ENCODE measurements around the gene DIAPH1.

The DIAPH1 gene

GRCh38 chr5:141477044-141477575, 141.7 kb downstream of the DIAPH1 start:
- no peak for DNase-seq

DNA sequence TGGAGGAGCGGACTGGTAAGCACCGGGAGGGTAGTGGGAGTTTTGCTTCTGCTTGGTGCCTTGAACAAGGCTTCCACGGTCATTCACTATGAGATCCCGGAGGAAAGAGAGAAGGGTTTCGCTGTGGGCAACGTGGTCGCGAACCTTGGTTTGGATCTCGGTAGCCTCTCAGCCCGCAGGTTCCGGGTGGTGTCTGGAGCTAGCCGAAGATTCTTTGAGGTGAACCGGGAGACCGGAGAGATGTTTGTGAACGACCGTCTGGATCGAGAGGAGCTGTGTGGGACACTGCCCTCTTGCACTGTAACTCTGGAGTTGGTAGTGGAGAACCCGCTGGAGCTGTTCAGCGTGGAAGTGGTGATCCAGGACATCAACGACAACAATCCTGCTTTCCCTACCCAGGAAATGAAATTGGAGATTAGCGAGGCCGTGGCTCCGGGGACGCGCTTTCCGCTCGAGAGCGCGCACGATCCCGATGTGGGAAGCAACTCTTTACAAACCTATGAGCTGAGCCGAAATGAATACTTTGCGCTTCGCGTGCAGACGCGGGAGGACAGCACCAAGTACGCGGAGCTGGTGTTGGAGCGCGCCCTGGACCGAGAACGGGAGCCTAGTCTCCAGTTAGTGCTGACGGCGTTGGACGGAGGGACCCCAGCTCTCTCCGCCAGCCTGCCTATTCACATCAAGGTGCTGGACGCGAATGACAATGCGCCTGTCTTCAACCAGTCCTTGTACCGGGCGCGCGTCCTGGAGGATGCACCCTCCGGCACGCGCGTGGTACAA, 142.5 kb downstream of the DIAPH1 start:
- DNase-seq, result no peak

DNA sequence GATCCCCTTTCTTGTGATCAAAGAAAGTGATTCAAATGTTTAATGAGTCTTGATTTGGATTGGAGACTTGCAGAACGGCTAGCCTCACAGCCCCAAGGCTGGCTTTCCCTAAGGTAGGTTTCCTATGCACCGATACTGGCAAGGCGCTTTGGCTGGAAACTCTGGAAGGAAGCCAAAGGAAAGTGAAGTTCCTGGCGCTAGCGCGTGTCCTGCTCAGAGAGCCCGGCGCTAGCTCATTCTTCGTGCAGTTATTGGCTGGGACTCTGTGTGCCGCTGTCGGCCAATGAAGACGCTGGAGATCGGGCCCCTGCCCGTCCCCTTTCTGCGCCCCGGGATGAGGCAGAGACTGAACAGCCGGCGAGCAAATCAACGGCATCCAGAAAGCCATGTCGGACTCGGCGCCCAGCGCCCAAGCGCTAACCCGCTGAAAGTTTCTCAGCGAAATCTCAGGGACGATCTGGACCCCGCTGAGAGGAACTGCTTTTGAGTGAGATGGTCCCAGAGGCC, 143.1 kb downstream of the DIAPH1 start, which contains the start of gene PCDHGC3:
TSS of gene PCDHGC3 (plus strand) at position 342 of the 507 bp plus-strand sequence. CDS start at position 493, 151 bp downstream.
- DNase-seq, result no peak

DNA sequence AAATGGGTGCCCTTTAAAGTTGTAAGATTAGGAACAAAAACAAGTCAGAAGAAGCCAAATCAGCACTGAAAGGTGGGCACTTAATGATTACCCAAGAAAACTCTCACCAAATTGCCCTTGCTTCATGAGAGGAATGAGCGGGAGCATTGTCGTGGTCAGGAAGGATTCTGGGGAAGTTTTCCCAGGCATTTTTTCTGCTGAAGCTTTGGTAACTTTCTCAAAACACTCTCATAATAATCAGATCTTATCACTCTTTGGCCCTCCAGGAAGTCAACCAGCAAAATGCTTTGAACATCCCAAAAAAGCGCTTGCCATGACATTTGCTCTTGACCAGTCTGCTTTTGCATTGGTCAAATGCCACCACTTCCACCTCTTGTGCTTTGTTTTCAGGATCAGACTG, 153.4 kb downstream of the DIAPH1 start:
- DNase-seq, result no peak

Measured in NCI-H1417 treated with DMSO at 0.1 percent for 48 hours (cell line).